H1 (cell line): ENCODE measurements around the gene TSN. TPM values are rescaled to one million over a fixed set of nuclear protein-coding genes. Genes with fewer than 3 reads are reported as not detected.

Experiments
- BCL11A ChIP-seq, 2 experiments: IDR thresholded peaks; one replicate each; pipeline ENCODE4 v1.6.1; 2011; ENCODE audit warnings: low read depth in 2 of 2, low read length in 2 of 2, mild to moderate bottlenecking in 2 of 2
- CREB1 ChIP-seq: IDR thresholded peaks from 2 replicates; pipeline ENCODE4 v1.6.1; 2012; ENCODE audit warnings: inconsistent platforms
- POLR2AphosphoS5 ChIP-seq: IDR thresholded peaks from 2 replicates; pipeline ENCODE4 v1.6.1; 2011; ENCODE audit warnings: low read depth, low read length
- SIRT6 ChIP-seq: IDR thresholded peaks from one replicate; pipeline ENCODE4 v1.7.1; 2012; ENCODE audit warnings: low read length, inconsistent platforms
- SP1 ChIP-seq: IDR thresholded peaks from 2 replicates; pipeline ENCODE4 v1.6.1; 2011; ENCODE audit warnings: low read depth, low read length
- ZNF274 ChIP-seq: IDR thresholded peaks from 2 replicates; pipeline ENCODE4 v1.7.0; 2012; ENCODE audit warnings: low read length, borderline replicate concordance; ENCODE audit errors: extremely low read depth
- polyA plus RNA-seq, 7 experiments: library from polyadenylated mRNA; depleted of rRNA in 3 of 7; stranded (reverse) in 5 of 7; unstranded in 2 of 7; fragments of >200 nt in 5 of 7; fragments of 200-250 nt in 2 of 7; gene quantifications; 1 replicate in 5 of 7; 2 replicates in 1 of 7; 4 replicates in 1 of 7; pipeline versions ENCODE4 v1.2.1 to v1.2.3, GENCODE V29; 2011 to 2013; ENCODE audit warnings: missing spikeins in 2 of 7, mixed read lengths in 2 of 7
- total RNA-seq: library from RNA; stranded (reverse); fragmentation: NEBNext Ultra II Directional; extraction: Animal tissue kit (Norgen Biotek cat#: 25700); gene quantifications from 2 replicates; pipeline ENCODE4 v1.2.1, GENCODE V29; 2021
- TF ChIP-seq, protein P1 (sequence below): IDR thresholded peaks from 2 replicates; pipeline ENCODE4 v1.6.1; 2011; ENCODE audit warnings: low read length, improper control_type of control experiment

TSN gene
- total and polyA plus RNA-seq, 2 of the 8 experiments (the other 6 are each of a cell fraction or from before 2014, with no cell fraction given): 44.4 to 96.1 TPM

DNA sequence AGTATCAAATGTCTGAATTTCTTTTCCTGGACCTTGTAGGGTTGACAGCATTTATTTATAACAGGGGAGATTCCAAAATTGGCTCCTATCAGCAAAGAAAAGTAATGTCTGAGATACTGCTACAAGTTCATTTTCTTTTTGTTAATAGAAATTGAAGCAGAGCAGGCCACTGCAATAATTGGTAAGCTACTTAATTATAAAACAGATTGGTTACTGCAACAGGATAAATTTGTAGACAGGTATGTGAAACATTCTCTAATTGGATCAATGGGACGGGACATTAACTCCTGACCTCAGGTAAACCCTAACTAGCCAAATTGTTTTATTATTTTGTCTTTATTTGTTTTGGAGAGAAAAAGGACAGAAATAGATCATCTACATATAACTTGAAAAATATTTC, 39.3 kb upstream of the TSN start (continued):
- no peak for TF ChIP-seq SIRT6
- no peak for TF ChIP-seq BCL11A (IDR thresholded peaks at IDR 0.05; ENCODE audit: low read depth in 2 of 2, low read length in 2 of 2)
- TF ChIP-seq SP1: no peak
- TF ChIP-seq POLR2AphosphoS5: no peak
- TF ChIP-seq CREB1: no peak
- TF ChIP-seq ZNF274: no peak
- TF ChIP-seq, protein P1, sequence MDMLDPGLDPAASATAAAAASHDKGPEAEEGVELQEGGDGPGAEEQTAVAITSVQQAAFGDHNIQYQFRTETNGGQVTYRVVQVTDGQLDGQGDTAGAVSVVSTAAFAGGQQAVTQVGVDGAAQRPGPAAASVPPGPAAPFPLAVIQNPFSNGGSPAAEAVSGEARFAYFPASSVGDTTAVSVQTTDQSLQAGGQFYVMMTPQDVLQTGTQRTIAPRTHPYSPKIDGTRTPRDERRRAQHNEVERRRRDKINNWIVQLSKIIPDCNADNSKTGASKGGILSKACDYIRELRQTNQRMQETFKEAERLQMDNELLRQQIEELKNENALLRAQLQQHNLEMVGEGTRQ: no peak
- TF ChIP-seq, all 59 proteins: peak for 0
